HL-60 (cell line): Measurements from ENCODE around the gene CFAP251.
"Not testable (repeated sequence)": the region's sequence is repeated elsewhere in the genome, so short reads cannot be mapped to it uniquely, and the experiment has no call there.

Source experiments
- DNase-seq, 2 experiments: peaks; one replicate each; pipeline ENCODE4 v3.0.0-alpha.2; 2010 to 2020; ENCODE audit warnings: low read depth in 1 of 2, low spot score in 1 of 2
- H3K27ac ChIP-seq: fragments of 250-450 bp; sonication (Bioruptor Pico); replicated peaks from 2 replicates; pipeline ENCODE4 v1.5.1; 2020; ENCODE audit warnings: mild to moderate bottlenecking, moderate library complexity
- H3K27me3 ChIP-seq: fragments of 250-450 bp; sonication (Bioruptor Pico); 2 replicates; pipeline ENCODE4 v1.5.1; 2021; ENCODE audit warnings: mild to moderate bottlenecking, moderate library complexity; ENCODE audit not compliant: insufficient read depth, poor library complexity, severe bottlenecking
- H3K4me3 ChIP-seq: replicated peaks from 2 replicates; pipeline ENCODE4 v1.5.1; 2011; ENCODE audit warnings: mild to moderate bottlenecking, control low read depth, low read length; ENCODE audit not compliant: insufficient read depth
- GABPA ChIP-seq: IDR thresholded peaks from 2 replicates; pipeline ENCODE4 v1.6.1; 2012; ENCODE audit warnings: low read depth
- POLR2AphosphoS5 ChIP-seq: IDR thresholded peaks from 2 replicates; pipeline ENCODE4 v1.6.1; 2012; ENCODE audit warnings: low read depth
- SPI1 ChIP-seq: IDR thresholded peaks from 2 replicates; pipeline ENCODE4 v1.6.1; 2012; ENCODE audit warnings: low read depth, mild to moderate bottlenecking, borderline replicate concordance
- TF ChIP-seq, protein P1 (sequence below): IDR thresholded peaks from one replicate; pipeline ENCODE4 v1.5.1; 2011; ENCODE audit warnings: low read length, control low read depth, inconsistent platforms; ENCODE audit not compliant: insufficient read depth
- TF ChIP-seq, protein P2 (sequence below): IDR thresholded peaks from 2 replicates; pipeline ENCODE4 v1.6.1; 2012; ENCODE audit warnings: low read depth; ENCODE audit not compliant: insufficient replicate concordance

The CFAP251 gene

DNA sequence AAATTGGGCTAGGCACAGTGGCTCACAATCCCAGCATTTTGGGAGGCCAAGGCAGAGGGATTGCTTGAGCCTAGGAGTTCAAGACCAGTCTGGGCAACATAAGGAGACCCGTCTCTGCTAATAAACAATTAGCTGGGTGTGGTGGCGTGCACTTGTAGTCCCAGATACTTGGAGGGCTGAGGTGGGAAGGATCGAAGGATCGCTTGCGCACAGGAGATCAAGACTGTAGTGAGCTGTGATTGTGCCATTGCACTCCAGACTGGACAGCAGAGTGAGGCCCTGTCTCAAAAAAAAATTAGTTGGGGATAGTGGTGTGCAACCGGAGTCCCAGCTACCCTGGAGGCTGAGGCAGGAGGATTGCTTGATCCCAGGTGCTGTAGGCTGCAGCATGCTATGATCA lies 64.6 kb downstream of the CFAP251 start:
- no peak for TF ChIP-seq POLR2AphosphoS5
- no peak for TF ChIP-seq SPI1
- TF ChIP-seq, protein P1, sequence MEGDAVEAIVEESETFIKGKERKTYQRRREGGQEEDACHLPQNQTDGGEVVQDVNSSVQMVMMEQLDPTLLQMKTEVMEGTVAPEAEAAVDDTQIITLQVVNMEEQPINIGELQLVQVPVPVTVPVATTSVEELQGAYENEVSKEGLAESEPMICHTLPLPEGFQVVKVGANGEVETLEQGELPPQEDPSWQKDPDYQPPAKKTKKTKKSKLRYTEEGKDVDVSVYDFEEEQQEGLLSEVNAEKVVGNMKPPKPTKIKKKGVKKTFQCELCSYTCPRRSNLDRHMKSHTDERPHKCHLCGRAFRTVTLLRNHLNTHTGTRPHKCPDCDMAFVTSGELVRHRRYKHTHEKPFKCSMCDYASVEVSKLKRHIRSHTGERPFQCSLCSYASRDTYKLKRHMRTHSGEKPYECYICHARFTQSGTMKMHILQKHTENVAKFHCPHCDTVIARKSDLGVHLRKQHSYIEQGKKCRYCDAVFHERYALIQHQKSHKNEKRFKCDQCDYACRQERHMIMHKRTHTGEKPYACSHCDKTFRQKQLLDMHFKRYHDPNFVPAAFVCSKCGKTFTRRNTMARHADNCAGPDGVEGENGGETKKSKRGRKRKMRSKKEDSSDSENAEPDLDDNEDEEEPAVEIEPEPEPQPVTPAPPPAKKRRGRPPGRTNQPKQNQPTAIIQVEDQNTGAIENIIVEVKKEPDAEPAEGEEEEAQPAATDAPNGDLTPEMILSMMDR, result no peak
- TF ChIP-seq, protein P2, sequence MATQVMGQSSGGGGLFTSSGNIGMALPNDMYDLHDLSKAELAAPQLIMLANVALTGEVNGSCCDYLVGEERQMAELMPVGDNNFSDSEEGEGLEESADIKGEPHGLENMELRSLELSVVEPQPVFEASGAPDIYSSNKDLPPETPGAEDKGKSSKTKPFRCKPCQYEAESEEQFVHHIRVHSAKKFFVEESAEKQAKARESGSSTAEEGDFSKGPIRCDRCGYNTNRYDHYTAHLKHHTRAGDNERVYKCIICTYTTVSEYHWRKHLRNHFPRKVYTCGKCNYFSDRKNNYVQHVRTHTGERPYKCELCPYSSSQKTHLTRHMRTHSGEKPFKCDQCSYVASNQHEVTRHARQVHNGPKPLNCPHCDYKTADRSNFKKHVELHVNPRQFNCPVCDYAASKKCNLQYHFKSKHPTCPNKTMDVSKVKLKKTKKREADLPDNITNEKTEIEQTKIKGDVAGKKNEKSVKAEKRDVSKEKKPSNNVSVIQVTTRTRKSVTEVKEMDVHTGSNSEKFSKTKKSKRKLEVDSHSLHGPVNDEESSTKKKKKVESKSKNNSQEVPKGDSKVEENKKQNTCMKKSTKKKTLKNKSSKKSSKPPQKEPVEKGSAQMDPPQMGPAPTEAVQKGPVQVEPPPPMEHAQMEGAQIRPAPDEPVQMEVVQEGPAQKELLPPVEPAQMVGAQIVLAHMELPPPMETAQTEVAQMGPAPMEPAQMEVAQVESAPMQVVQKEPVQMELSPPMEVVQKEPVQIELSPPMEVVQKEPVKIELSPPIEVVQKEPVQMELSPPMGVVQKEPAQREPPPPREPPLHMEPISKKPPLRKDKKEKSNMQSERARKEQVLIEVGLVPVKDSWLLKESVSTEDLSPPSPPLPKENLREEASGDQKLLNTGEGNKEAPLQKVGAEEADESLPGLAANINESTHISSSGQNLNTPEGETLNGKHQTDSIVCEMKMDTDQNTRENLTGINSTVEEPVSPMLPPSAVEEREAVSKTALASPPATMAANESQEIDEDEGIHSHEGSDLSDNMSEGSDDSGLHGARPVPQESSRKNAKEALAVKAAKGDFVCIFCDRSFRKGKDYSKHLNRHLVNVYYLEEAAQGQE, result no peak
- TF ChIP-seq GABPA, result no peak
- no peak for DNase-seq
- H3K4me3 ChIP-seq, result no peak overlapping the region
- H3K27me3 ChIP-seq, result no peaks in the 10 kb centered on the region
- H3K27ac ChIP-seq, result no peak overlapping the region

DNA sequence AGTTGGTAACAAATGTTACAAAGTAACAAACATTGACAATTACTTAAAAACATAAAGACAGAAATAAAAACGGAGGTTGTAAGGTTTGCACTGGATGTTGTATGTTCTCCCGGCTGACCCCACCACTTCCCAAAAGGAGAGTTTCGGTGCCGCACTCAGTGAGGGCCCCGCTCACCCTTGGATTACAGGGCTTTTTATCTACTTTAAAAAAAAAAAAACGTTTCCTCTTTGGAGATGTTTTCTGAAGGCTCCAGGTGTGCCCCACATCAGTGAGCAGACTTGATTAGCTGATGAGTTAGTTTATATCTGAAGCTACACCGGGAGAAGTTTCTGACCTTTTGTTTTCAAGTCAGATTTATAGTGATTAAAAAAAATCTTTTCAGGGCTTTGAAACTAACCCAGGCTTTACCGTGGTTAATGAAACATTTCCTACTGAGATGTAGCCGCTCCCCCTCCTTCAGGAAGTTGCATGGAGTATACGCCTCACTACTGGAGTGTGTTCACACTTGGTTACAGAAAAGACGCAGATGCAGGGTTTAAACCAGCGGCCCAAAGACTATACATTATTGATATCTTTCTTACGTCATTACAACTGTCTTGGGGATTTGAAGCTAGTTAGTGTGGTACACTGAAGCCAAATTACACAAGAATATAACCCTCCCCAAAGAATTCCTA lies 65.3 kb downstream of the CFAP251 start:
- DNase-seq, result no peak
- no peak for TF ChIP-seq SPI1
- no peak for TF ChIP-seq GABPA
- TF ChIP-seq, protein P2, result no peak
- no peak for TF ChIP-seq POLR2AphosphoS5
- TF ChIP-seq, protein P1, result no peak
- H3K27ac ChIP-seq, result no peak overlapping the region
- H3K4me3 ChIP-seq, result no peak overlapping the region
- no peaks in the 10 kb centered on the region for H3K27me3 ChIP-seq

DNA sequence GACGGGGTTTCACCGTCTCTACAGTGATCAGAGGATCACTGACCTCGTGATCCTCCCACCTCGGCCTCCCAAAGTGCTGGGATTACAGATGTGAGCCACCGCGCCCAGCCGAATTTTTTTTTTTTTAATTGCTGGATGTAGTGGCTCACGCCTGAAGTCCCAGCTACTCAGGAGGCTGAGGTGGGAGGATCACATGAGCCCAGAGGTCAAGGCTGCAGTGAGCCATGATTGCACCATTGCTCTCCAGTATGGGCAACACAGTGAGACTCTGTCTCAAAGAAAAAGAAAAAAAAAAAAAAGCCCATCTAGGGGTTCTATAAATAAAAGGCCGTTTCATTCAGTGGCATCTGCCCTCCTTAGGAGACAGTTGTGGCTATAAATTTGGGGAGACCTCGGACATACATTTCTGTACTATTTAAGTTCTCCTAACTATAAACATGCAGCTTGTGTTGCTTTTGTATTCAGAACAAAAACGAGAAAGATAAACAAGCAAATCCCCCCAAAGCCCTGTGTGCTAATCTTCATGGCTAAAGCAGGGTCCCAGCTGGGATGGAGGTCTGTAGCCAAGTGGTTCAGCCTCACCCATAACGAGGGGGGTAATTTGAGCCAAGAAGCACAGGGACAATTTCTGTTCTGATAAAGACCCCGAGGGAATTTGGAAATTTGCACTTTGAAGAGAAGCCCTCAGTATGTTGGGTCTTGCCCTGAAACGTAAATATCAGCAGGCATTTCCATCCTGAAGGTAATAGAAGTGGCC lies 68.3 kb downstream of the CFAP251 start:
- Histone ChIP-seq H3K4me3 (no peak overlapping the region), H3K27me3 (no peaks in the 10 kb centered on the region), H3K27ac (no peak overlapping the region)
- no peak for DNase-seq
- TF ChIP-seq GABPA, result no peak
- TF ChIP-seq SPI1, result no peak
- TF ChIP-seq, protein P1, result no peak
- TF ChIP-seq, protein P2, result no peak
- TF ChIP-seq POLR2AphosphoS5, result no peak

DNA sequence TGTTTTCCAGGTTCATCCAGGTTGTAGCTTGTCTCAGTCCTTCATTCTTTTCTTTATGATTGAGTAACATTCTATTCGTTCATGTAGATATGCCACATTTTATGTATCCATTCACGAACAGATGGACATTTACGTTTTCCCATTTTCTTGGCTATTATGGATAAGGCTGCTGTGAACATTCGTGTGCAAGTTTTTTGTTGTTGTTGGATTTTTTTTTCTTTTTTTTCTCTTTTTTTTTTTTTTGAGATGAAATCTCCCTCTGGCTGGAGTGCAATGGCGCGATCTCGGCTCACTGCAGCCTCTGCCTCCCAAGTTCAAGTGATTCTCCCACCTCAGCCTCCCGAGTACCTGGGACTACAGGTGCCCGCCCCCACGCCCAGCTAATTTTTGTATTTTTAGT lies 70.1 kb downstream of the CFAP251 start:
- not testable (repeated sequence) for H3K27me3 ChIP-seq, H3K4me3 ChIP-seq, DNase-seq, H3K27ac ChIP-seq
